GM12878 (cell line): ENCODE data around the gene TIAM1. TPM values are rescaled to one million over a fixed set of nuclear protein-coding genes. Genes with fewer than 3 reads are reported as not detected.

Experiments used
- ATAC-seq: fragments of 200-7000 bp; cut with Tn5 transposase; 3 replicates; pipeline ENCODE4 v1.9.1; 2020; ENCODE audit warnings: mild to moderate bottlenecking, moderate library complexity
- BruUV-seq: library from RNA; stranded (reverse); fragments of 400-500 nt; replicated peaks from 2 replicates; lab custom pipeline; 2021; lab: Mats Ljungman, UMichigan
- CTCF ChIA-PET: fragments of 300-600 bp; sonication (Branson Sonifier 250); formaldehyde crosslinking; extraction: SDS; loops from one replicate; lab custom pipeline; 2021; ENCODE audit warnings: inconsistent platforms; lab: Yijun Ruan, JAX
- POLR2A ChIA-PET: fragments of 350-600 bp; formaldehyde crosslinking; extraction: SDS; loops from one replicate; lab custom pipeline; 2021; ENCODE audit warnings: inconsistent platforms; lab: Charles Lee
- RAD21 ChIA-PET: fragments of 300-600 bp; sonication (Branson Sonifier 250); formaldehyde crosslinking; loops from one replicate; lab custom pipeline; 2023; ENCODE audit warnings: antibody characterized with exemption; ENCODE audit not compliant: unreplicated experiment; lab: Charles Lee
- SMC1A ChIA-PET: fragments of 300-600 bp; sonication (Branson Sonifier 250); formaldehyde crosslinking; loops from one replicate; lab custom pipeline; 2023; ENCODE audit not compliant: unreplicated experiment, uncharacterized antibody; lab: Charles Lee
- DNase-seq: peaks from one replicate; pipeline ENCODE4 v3.0.0-alpha.2; 2011; ENCODE audit warnings: low read depth, low spot score
- FAIRE-seq: peaks from 3 replicates; lab custom pipeline; 2011; peaks lifted over from hg19 to GRCh38; lab: Jason Lieb, UNC
- H2AFZ ChIP-seq: 2 replicates; pipeline ENCODE4 v1.6.0; 2011; ENCODE audit warnings: low read depth, low read length, control low read depth; ENCODE audit not compliant: control insufficient read depth
- H3K27ac ChIP-seq: 2 replicates; pipeline ENCODE4 v1.5.1; 2011; ENCODE audit warnings: control low read depth; ENCODE audit not compliant: control insufficient read depth, insufficient read depth
- H3K27me3 ChIP-seq, 2 experiments: replicated peaks in 1 of 2; 2 replicates each; pipeline versions ENCODE4 v1.6.0 to v1.6.1; 2011; ENCODE audit warnings: low read length in 1 of 2; ENCODE audit not compliant: control insufficient read depth in 2 of 2, insufficient read depth in 2 of 2
- H3K36me3 ChIP-seq, 2 experiments: 2 replicates each; pipeline ENCODE4 v1.5.1; 2011; ENCODE audit warnings: low read length in 1 of 2; ENCODE audit not compliant: control insufficient read depth in 2 of 2, insufficient read depth in 2 of 2
- H3K4me1 ChIP-seq: 2 replicates; pipeline ENCODE4 v1.6.1; 2011; ENCODE audit warnings: mild to moderate bottlenecking, low read length, moderate library complexity, mixed read lengths; ENCODE audit not compliant: control insufficient read depth, insufficient read depth
- H3K4me2 ChIP-seq: 2 replicates; pipeline ENCODE4 v1.6.0; 2011; ENCODE audit warnings: control low read depth; ENCODE audit not compliant: control insufficient read depth, insufficient read depth
- H3K4me3 ChIP-seq: fragments of 200-600 bp; sonication (generic); 2 replicates; pipeline ENCODE4 v1.5.1; 2016
- H3K79me2 ChIP-seq: 2 replicates; pipeline ENCODE4 v1.6.0; 2011; ENCODE audit warnings: low read length; ENCODE audit not compliant: control insufficient read depth, insufficient read depth
- H3K9ac ChIP-seq: 2 replicates; pipeline ENCODE4 v1.8.0; 2011; ENCODE audit warnings: low read length, control low read depth, mixed read lengths; ENCODE audit not compliant: control insufficient read depth, insufficient read depth
- H3K9me3 ChIP-seq: replicated peaks from 3 replicates; pipeline ENCODE4 v1.5.1; 2011; ENCODE audit warnings: mild to moderate bottlenecking, low read length; ENCODE audit not compliant: control insufficient read depth, insufficient read depth
- H4K20me1 ChIP-seq: 2 replicates; pipeline ENCODE4 v1.6.0; 2011; ENCODE audit not compliant: control insufficient read depth, insufficient read depth
- ATF3 ChIP-seq: IDR thresholded peaks from 2 replicates; pipeline ENCODE4 v1.6.1; 2011; ENCODE audit warnings: low read depth, mild to moderate bottlenecking, low read length, moderate library complexity, borderline replicate concordance; ENCODE audit errors: extremely low read depth
- ESRRA ChIP-seq: IDR thresholded peaks from 2 replicates; pipeline ENCODE4 v1.6.1; 2012; ENCODE audit warnings: mild to moderate bottlenecking, low read length, improper control_type of control experiment
- IKZF2 ChIP-seq, 2 experiments: fragments of 450-650 bp; IDR thresholded peaks; 2 replicates each; pipeline ENCODE4 v1.6.1; 2017; ENCODE audit warnings: mild to moderate bottlenecking in 2 of 2, moderate library complexity in 2 of 2
- NBN ChIP-seq: fragments of 450-650 bp; IDR thresholded peaks from 2 replicates; pipeline ENCODE4 v1.6.1; 2016
- PKNOX1 ChIP-seq: fragments of 450-650 bp; IDR thresholded peaks from 2 replicates; pipeline ENCODE4 v1.6.1; 2016; ENCODE audit warnings: mild to moderate bottlenecking
- POLR2AphosphoS2 ChIP-seq: IDR thresholded peaks from 2 replicates; pipeline ENCODE4 v1.6.1; 2011; ENCODE audit warnings: low read depth, mild to moderate bottlenecking, low read length, improper control_type of control experiment, moderate library complexity
- RAD51 ChIP-seq: fragments of 450-650 bp; IDR thresholded peaks from 2 replicates; pipeline ENCODE4 v1.6.1; 2016; ENCODE audit warnings: moderate library complexity, mild to moderate bottlenecking, inconsistent platforms
- RUNX3 ChIP-seq: IDR thresholded peaks from 2 replicates; pipeline ENCODE4 v1.6.1; 2012; ENCODE audit warnings: low read length, inconsistent platforms
- USF1 ChIP-seq: IDR thresholded peaks from 2 replicates; pipeline ENCODE4 v1.6.1; 2011; ENCODE audit warnings: borderline replicate concordance, low read depth, mild to moderate bottlenecking, moderate library complexity, mixed read lengths, low read length; ENCODE audit not compliant: insufficient read depth; ENCODE audit errors: extremely low read length
- ZNF24 ChIP-seq: fragments of 450-650 bp; IDR thresholded peaks from 2 replicates; pipeline ENCODE4 v1.6.1; 2017; ENCODE audit warnings: antibody characterized with exemption, mild to moderate bottlenecking
- WGBS: methylation state at CpG from one replicate; pipeline ENCODE4 v1.1.6; 2016; ENCODE audit warnings: low lambda C conversion rate; ENCODE audit not compliant: insufficient replicate concordance, insufficient coverage; ENCODE audit errors: missing lambda C conversion rate; 5-methylcytosine and 5-hydroxymethylcytosine counted together
- in situ Hi-C: fragments of 300-500 bp; cut with MboI; formaldehyde crosslinking; loops from 9 replicates; pipeline ENCODE4 v1.14.3; 2018; ENCODE audit warnings: mixed read lengths
- intact Hi-C: fragments of 100-400 bp; cut with micrococcal nuclease; formaldehyde crosslinking; loops from one replicate; pipeline ENCODE4 v1.14.2; 2022; ENCODE audit not compliant: unreplicated experiment
- polyA plus RNA-seq, 11 experiments: library from polyadenylated mRNA; depleted of rRNA in 4 of 11; unstranded in 6 of 11; stranded (reverse) in 5 of 11; fragments of >200 nt; fragmentation: Nextera tagmentation in 4 of 11; fragmentation: Illumina TruSeq in 1 of 11; extraction: Ambion mirVana in 4 of 11; extraction: Trizol in 1 of 11; gene quantifications; 1 replicate in 1 of 11; 2 replicates in 10 of 11; pipeline versions ENCODE4 v1.2.1 to v1.2.3, GENCODE V29; 2011 to 2016; ENCODE audit warnings: inconsistent platforms in 2 of 11, missing spikeins in 2 of 11, low read depth in 1 of 11
- total RNA-seq, 4 experiments: library from RNA; depleted of rRNA in 3 of 4; stranded (reverse); fragments of >200 nt in 3 of 4; fragmentation: Illumina TruSeq in 1 of 4; extraction: Trizol in 1 of 4; gene quantifications; 2 replicates each; pipeline versions ENCODE4 v1.2.1 to v1.2.3, GENCODE V29; 2013 to 2021

Gene TIAM1
- total and polyA plus RNA-seq, 10 of the 15 experiments (the other 5 are each of a cell fraction or from before 2014, with no cell fraction given): 0.31 to 35.9 (median 0.78) TPM

- Histone ChIP-seq H3K9ac (no peak overlapping the region), H4K20me1 (no peaks in the 10 kb centered on the region), H3K9me3 (no peaks in the 10 kb centered on the region), H3K27ac (no peak overlapping the region), H3K79me2 (no peaks in the 10 kb centered on the region), H3K27me3 (no peaks in the 10 kb centered on the region; a peak in 1 of 4 replicates), H3K4me3 (no peak overlapping the region), H3K36me3 (no peaks in the 10 kb centered on the region), H3K4me2 (no peak overlapping the region), H3K4me1 (no peaks in the 10 kb centered on the region), H2AFZ (no peak overlapping the region)
- DNase-seq (no peak), ATAC-seq (no peak), FAIRE-seq (no peak)
- WGBS: 17% methylated on average over 4 of the region's 4 CpGs
- SMC1A ChIA-PET: interaction anchor here (1.5 to 1.8 kb wide), 3 partner anchors 14 to 241 kb away, joined by 3 to 6 read pairs (median 5); no protein-coding TSS in a partner anchor
- no peak for TF ChIP-seq POLR2AphosphoS2
- no peak for TF ChIP-seq RAD51
- TF ChIP-seq PKNOX1: no peak
- TF ChIP-seq ATF3: no peak
- no peak for TF ChIP-seq RUNX3
- TF ChIP-seq ZNF24: no peak
- no peak for TF ChIP-seq USF1
- no peak for TF ChIP-seq NBN
- TF ChIP-seq ESRRA: no peak
- no peak for TF ChIP-seq IKZF2 (IDR thresholded peaks at IDR 0.05)
- RAD21 ChIA-PET: no interaction called here
- POLR2A ChIA-PET: interaction anchor here (1.0 kb wide), 1 partner anchor 119 kb away, joined by 5 read pairs; no protein-coding TSS in a partner anchor
- intact Hi-C loops (no loop called here), in situ Hi-C loops (no loop called here)
- BruUV-seq: no TSS peak
- CTCF ChIA-PET: interaction anchor here (1.1 kb wide), 1 partner anchor 241 kb away, joined by 3 read pairs; no protein-coding TSS in a partner anchor
Measured at GRCh38 chr21:31339721-31340120, 4.3 kb downstream of the TIAM1 start.
